Progenitor cell of endocrine pancreas (in vitro differentiated cells): ENCODE results near the gene RUSF1. TPM values are rescaled to one million over a fixed set of nuclear protein-coding genes. Genes with fewer than 3 reads are reported as not detected.

Experiments
- DNase-seq: peaks from one replicate; pipeline ENCODE4 v3.0.0; 2021; ENCODE audit warnings: low spot score; ENCODE audit not compliant: unreplicated experiment
- H3K27ac Mint-ChIP-seq: 2 replicates; pipeline ENCODE4 v1.8.0; 2021; ENCODE audit warnings: mild to moderate bottlenecking, moderate library complexity, mixed read lengths
- H3K27me3 Mint-ChIP-seq: 2 replicates; pipeline ENCODE4 v1.8.0; 2021; ENCODE audit warnings: mixed read lengths
- H3K36me3 Mint-ChIP-seq: 2 replicates; pipeline ENCODE4 v1.8.0; 2022; ENCODE audit warnings: mixed read lengths; ENCODE audit not compliant: insufficient read depth
- H3K4me1 Mint-ChIP-seq: 2 replicates; pipeline ENCODE4 v1.8.0; 2021; ENCODE audit warnings: low read depth, mixed read lengths
- H3K4me3 Mint-ChIP-seq: 2 replicates; pipeline ENCODE4 v1.8.0; 2021; ENCODE audit warnings: low read depth, mild to moderate bottlenecking, moderate library complexity, mixed read lengths
- H3K9me3 Mint-ChIP-seq: 2 replicates; pipeline ENCODE4 v1.8.0; 2021; ENCODE audit warnings: low read depth, mixed read lengths
- total RNA-seq: library from RNA; stranded (reverse); gene quantifications from 2 replicates; pipeline ENCODE4 v1.2.1, GENCODE V29; 2021
- TF ChIP-seq, protein P1 (sequence below): fragments of 200-600 bp; sonication (generic); IDR thresholded peaks from one replicate; pipeline ENCODE4 v1.5.0; 2021; ENCODE audit warnings: antibody characterized with exemption, mild to moderate bottlenecking; ENCODE audit not compliant: unreplicated experiment

The RUSF1 gene
- total RNA-seq, 1 donor from 2014 or later: 65.1 TPM

DNA sequence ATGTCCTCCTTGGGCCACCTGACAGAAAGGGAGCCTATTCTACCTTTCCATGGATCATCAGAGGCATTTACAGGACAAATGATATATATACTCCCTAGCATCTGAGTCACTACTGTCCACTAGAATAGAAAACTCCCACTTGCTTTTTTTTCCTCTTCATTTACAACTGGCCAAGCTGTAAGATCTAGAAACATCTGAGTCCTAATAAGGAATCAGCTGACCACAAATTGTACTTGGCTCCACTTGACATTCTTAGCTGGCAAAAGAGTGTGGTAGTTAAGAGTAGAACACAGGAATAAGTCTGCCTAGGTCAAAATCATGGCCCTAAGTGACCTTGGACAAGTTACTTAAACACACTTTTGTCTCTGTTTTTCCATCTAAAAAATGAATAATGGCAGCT lies 5.2 kb downstream of the RUSF1 start:
- no peak overlapping the region for H3K4me3 Mint-ChIP-seq
- no peaks in the 10 kb centered on the region for H3K9me3 Mint-ChIP-seq
- no peak for DNase-seq
- H3K4me1 Mint-ChIP-seq: peaks cover 11% of the 10 kb centered on the region
- TF ChIP-seq, protein P1, sequence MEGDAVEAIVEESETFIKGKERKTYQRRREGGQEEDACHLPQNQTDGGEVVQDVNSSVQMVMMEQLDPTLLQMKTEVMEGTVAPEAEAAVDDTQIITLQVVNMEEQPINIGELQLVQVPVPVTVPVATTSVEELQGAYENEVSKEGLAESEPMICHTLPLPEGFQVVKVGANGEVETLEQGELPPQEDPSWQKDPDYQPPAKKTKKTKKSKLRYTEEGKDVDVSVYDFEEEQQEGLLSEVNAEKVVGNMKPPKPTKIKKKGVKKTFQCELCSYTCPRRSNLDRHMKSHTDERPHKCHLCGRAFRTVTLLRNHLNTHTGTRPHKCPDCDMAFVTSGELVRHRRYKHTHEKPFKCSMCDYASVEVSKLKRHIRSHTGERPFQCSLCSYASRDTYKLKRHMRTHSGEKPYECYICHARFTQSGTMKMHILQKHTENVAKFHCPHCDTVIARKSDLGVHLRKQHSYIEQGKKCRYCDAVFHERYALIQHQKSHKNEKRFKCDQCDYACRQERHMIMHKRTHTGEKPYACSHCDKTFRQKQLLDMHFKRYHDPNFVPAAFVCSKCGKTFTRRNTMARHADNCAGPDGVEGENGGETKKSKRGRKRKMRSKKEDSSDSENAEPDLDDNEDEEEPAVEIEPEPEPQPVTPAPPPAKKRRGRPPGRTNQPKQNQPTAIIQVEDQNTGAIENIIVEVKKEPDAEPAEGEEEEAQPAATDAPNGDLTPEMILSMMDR: no peak
- H3K27me3 Mint-ChIP-seq: no peaks in the 10 kb centered on the region
- no peak overlapping the region for H3K27ac Mint-ChIP-seq
- peaks cover 4% of the 10 kb centered on the region for H3K36me3 Mint-ChIP-seq

DNA sequence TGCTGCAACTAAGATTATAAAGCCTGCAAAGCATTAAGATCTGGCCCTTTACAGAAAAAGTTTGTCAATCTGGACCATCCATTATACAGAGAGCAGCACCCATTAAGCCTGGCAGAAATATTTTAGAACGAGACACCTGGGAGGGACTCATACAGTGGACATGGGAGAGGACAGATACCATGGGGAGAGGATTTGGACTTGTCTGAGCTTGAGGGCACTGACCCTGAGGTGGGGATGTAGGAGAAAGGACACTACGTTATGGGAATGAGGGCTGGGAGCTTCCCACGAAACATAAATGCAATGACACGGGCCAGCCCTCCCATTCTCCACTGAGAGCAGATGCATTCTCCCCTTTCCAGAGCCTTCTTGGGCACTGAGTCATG lies 6.2 kb downstream of the RUSF1 start:
- Mint-ChIP-seq H3K27me3 (no peaks in the 10 kb centered on the region), H3K27ac (no peak overlapping the region), H3K36me3 (peaks cover 9% of the 10 kb centered on the region), H3K4me1 (peaks cover 6% of the 10 kb centered on the region), H3K9me3 (no peaks in the 10 kb centered on the region), H3K4me3 (no peak overlapping the region)
- TF ChIP-seq, protein P1: no peak
- no peak for DNase-seq

DNA sequence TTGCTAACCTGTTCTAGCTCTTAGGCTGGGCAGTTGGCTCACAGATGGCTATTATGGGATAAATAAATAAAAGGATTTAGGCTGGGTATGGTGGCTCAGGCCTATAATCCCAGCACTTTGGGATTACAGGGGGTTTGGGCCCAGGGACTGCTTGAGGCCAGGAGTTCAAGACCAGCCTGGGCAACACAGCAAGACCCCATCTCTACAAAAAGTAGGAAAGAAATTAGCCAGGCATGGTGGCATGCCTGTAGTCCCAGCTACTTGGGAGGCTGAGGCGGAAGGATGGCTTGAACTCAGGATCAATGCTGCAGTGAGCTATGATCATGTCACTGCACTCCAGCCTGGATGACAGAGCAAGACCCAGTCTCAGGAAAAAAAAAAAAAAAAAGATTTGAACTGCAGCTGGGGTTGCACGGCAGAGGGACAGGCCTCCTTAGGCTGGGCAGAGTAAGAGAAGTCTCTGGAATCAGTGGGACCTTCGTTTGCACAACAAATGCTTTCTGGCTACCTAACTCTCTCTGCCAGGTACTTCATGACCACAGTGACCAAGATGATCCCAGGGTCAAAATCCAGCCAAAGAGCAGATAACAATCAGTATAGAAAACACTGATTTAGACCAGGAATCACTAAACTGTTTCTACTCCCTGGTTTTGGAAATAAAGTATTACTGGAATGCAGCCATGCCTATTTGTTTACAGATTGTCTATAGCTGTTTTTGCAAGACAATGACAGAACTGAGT lies 6.8 kb downstream of the RUSF1 start:
- H3K27ac Mint-ChIP-seq: no peak overlapping the region
- H3K36me3 Mint-ChIP-seq: peaks cover 9% of the 10 kb centered on the region
- no peaks in the 10 kb centered on the region for H3K27me3 Mint-ChIP-seq
- no peaks in the 10 kb centered on the region for H3K9me3 Mint-ChIP-seq
- TF ChIP-seq, protein P1: no peak
- H3K4me3 Mint-ChIP-seq: no peak overlapping the region
- DNase-seq: no peak
- H3K4me1 Mint-ChIP-seq: peaks cover 5% of the 10 kb centered on the region

DNA sequence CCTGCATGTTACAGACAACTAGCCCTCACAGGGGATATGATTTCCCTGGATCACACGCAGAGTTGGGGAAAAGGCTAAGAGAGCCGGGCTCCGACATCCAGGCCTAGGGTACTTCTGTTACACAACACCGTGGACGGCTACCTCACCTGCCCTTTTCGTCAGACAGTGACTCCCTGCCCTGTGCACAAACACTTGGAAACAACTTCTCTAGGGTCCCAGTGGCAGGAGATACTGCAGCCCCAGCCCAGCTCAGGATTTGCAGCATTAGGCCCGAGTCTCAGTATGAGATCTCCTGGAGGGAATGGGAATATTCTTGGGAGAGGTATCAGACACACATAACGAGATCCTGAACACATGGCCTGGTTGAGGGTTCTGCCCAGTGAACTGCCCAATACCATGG lies 8.3 kb downstream of the RUSF1 start:
- no peak for DNase-seq
- no peaks in the 10 kb centered on the region for H3K27me3 Mint-ChIP-seq
- TF ChIP-seq, protein P1: no peak
- H3K36me3 Mint-ChIP-seq: peaks cover 9% of the 10 kb centered on the region
- no peak overlapping the region for H3K27ac Mint-ChIP-seq
- no peaks in the 10 kb centered on the region for H3K4me1 Mint-ChIP-seq
- H3K4me3 Mint-ChIP-seq: no peak overlapping the region
- H3K9me3 Mint-ChIP-seq: no peaks in the 10 kb centered on the region

DNA sequence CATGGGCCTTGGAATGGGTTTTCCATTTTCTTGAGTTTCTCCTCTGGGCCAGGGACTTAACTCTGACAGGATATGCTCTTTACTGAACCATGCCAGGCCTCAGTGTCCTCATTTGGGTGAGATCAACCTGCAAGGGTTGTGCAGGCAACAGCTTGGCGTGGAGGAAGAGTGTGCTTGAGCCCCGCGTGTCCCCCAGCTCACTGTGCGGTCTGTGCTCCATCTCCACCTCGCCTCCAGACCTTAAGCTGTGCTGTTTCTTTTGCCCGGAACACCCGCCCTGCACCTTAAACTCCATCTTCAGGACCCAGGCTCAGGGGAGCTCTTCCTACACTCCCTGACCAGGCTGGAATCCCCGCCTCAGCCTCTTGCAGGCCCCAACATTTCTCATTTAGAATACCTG lies 9.7 kb downstream of the RUSF1 start:
- Mint-ChIP-seq H3K4me3 (no peak overlapping the region), H3K27ac (no peak overlapping the region), H3K36me3 (peaks cover 10% of the 10 kb centered on the region), H3K27me3 (no peaks in the 10 kb centered on the region), H3K4me1 (no peaks in the 10 kb centered on the region), H3K9me3 (no peaks in the 10 kb centered on the region)
- no peak for DNase-seq
- TF ChIP-seq, protein P1: no peak
